ENCODE data around the gene GALNT10.

The GALNT10 gene

DNA sequence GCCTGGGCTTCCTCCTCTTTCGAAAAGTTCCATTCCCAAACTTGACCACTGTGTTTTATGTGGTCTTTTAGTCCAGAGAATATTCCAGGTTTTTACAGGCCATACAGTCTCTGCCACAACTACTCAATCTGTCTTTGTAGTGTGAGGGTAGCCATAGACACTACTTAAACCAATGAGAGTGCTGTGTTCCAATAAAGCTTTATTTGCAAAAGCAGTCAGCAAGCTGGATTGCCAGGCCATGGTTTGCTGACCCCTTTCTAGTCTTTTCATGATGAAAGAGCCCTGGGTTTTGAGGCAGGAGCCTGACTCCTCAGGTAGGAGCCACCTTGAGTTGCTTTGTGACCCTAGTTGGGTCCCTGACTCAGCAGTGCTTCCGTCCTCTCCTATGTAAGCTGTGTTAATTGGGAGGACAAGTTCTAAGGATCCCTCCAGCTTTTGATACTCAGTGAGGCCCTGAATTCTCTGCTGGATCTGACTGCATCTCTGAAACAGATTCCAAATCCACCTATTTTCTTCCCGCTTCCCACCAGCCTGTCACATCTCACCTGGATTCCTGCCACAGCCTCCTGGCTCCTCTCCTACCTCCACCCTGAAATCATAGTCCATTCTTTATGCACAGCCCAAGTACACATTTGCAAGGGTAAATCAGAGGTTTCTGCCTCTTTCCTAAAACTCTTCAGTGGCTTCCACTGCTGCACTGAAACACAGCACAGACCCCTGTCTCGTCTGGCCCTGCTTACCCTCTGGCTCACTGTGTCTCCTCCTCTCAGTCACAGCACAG is 13.5 kb downstream of the GALNT10 start:
- DNase-seq = no peak

DNA sequence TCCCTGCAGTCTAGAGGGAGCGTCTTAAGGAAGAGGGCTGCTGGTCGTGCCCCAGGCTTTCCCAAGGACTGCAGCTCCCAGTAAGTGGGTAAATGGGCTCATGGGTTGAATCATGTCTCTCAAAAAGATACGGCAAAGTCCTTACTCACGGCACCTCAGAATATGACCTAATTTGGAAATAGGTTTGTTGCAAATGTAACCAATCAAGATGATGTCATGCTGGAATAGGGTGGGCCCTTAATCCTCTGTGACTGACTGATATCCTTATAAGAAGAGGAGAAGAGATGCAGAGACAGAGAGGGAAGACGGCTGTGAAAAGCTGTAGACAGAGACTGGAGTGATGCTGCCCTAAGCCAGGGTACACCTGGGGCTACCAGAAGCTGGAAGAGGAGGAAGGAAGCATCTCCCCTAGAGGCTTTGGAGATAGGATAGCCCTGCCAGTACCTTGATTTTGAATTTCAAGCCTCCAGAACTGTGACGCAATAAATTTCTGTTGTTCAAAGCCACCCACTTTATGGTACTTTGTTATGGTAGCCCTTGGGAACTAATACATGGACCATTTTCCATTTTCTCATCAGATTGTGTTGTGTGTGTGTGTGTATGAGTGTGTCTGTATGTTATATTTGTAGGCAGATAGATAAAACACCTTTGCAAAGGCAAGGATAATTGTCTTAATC is 15.0 kb downstream of the GALNT10 start:
- no peak for DNase-seq

DNA sequence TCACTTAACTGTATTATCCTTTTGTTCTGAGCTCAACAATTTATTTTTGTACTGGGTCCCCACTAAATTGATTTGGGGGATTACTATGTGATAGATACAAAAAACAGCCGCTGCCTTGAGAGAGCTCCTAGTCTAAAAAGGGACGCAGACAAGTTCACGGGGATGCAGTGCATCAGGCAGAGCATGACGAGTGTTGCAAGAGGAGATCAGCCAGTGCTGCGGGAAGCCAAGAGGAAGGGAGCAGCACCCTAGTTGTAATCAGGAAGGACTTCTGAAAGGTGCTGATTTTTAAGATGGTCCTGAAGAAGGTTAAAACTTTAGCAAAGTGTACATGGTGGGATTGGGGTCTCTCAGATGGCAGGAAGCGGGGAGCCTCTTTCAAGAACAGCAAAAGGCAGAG is 15.8 kb downstream of the GALNT10 start:
- DNase-seq = peak in 1 of 2 donors; percentile 51

DNA sequence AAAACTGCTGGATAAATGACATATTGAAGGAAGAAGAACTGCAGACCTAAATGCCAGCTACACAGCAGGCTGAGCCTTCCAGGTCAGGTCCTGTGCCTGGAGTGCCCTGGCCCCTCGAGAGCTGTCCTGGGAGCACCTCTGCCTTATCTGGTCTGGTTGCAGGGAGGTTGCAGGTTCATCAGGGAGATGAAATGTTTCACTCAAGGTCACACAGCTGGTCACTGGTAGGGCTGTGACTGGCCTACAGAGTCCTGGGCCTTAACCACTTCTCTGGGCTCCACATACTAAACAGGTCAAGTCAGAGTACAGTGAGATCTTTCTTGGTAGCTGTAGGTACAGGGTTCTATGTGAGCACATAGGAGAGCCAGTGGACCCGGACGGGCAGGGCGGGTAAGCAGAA is 16.7 kb downstream of the GALNT10 start:
- DNase-seq = no peak

DNA sequence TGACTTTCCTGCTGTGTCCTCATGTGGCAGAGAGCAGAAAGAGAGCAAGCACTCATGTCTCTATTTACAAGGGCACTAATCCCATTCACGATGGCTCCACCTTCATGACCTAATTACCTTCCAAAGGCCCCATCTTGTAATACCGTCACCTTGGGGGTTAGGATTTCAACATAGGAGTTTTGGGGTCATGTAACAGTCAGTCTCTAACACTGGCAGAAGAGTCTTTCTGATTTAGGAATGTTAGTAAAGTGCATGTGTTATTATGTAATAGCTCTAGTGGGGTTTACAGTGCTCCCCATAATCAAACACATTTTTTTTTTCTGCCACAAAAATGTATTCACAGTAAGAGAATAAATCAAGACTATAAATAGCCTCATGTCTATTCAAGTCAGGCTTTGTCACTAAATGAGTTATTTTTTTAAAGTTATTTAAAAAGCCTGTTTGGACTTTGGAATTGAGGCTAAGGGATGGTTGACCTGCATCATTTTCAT is 19.1 kb downstream of the GALNT10 start:
- DNase-seq = no peak

DNA sequence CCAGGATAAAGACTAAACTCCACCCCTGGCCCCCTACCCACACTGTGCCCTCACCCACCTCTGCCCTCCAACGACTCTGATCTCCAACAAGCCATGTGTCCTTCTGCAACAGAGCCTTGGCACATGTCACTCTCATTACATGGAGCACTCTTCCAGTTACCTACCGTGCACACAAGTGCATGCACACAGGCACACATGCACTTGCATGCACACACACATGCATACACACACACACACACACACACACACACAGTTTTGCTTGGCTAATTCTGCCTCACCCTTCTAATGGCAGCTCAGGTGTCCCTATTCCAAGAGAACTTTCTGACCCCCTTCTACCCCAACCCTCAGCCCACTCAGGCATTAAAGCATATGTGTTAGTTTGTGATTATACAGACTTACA is 19.6 kb downstream of the GALNT10 start:
- DNase-seq = no peak

DNA sequence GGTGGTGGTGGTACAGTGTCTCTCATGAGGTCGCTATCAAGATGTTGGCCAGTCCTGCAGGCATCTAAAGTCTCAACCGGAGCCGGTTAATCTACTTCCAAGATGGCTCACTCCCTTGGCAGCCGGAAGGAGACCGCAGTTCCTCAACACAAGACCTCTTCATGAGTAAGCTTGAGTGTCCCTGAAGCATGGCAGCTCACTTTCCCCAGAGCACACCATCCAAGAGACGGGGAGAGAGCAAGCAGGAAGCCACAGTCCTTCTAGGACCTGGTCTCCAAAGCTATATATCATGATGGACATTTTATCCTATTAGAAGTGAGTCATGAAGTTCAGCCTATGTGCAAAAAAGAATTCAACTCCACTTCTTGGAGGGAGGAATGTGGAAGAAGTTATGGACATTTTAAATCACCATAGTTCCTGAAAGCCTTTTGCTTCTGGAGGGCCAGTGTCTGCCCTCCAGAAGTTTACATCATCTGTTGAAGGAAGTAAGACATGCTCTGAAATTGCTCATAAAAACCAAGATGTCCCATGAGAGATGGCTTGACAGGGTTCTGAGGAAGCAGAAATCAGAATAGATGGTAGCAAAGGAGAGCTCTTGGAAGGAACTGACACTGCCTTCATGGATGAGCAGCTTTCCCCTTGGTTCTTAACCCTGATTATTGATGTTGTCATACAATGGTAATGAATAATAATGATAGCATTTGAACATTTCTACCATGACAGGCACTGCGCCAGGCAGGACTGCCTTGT is 21.3 kb downstream of the GALNT10 start:
- no peak for DNase-seq

DNA sequence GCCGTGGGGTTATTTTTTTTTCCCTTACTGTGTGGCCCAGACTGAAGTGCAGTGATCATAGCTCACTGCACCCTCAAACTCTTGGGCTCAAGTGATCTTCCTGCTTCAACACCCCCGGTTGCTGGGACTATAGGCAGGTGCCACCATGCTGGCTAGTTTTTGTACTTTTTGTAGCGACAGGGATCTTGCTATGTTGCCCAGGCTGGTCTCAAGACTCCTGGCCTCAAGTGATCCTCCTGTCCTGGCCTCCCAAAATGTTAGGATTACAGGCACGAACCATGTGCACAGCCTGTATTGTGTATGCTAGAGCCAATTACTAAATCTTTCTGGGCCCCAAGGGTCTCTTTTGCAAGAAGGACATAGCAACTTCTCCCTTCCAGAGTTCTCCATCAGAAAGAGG is 23.1 kb downstream of the GALNT10 start:
- no peak for DNase-seq

DNA sequence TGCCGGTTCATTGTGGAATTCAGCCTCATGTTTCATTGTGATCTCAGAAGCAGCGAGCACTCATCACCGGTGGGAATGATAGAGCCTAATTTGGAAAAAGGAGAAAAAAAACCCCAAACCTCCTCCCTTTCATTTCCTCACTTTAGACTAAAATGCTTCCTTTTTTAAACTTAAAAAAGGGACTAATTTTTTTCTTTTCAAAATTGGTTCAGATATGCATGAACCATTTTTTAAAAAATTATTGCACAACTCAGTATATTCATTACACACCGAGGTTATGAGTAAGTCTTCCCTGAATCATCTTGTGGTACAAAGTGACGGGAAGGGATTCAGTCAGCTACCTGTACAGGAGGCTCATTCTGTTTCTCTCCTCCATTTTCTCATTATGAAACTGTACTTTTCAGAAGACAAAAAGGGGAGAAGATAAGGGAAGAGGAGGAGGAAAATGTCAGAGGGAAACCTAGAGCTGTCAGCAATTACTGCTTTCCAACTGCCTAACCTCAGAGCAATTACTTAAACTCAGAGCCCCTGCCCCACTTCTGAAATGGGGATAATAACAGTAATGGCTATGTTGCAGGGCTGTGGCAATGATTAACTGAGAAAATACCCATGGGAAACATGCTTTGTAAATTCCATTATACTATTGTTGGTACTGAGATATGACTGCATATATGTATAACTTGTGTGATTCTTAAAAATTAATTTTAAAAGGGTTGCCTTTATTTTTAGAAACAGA is 24.0 kb downstream of the GALNT10 start:
- DNase-seq = peak; percentile 6 to 23

DNA sequence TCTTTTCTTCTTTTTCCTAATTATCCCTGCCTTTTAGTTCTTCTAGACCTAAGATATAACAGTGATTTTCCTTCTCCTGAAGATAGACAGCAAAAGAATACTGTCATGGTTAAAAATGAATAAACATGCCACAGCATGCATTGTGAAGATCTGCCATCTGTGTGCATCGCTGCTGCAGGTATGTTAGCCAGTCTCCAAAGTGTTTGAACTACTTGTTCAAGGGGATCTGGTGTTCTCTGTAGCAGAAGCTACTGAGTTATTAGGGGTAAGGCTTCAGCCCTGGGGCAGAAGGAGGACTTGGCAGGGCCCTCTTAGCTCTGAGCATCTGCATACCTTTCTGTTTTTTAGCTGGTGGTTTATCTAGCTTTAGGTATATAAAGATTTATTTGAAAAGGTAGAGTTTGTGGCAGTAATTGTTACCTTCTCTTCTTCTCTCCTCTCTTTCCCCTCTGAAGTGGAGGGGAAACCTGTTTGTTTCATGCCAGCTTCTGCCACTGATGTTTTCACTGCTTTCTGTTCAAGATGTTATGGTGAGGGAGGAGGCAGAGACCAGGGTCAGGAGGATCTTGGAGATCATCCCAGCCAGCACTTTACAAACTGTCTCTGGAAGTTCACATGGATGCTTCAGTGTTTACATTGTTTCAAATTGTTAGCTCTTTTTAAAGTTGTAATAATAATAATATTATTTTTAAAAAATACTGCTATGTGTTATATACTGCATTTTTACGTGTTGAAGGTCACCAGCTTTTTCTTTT is 25.2 kb downstream of the GALNT10 start:
- no peak for DNase-seq

DNA sequence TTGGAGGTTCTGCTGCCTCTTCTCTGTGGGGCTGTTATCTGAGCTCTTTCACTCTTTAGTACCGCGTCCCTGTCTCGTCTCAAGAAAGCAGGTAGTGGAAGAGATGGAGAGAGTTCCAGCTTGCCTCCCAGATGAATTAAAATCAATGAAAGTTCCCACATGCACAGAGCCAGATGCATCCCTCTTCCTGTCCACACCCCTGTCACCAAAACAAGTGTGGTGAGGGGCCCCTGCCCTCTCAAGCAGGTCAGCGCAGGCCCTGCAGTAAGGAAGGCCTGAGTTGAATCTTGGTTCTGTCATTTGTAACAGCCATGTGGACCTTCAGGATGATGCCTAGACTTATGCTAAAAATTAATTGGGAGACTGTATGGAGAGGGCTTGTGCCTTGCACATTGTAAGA is 26.9 kb downstream of the GALNT10 start:
- no peak for DNase-seq

DNA sequence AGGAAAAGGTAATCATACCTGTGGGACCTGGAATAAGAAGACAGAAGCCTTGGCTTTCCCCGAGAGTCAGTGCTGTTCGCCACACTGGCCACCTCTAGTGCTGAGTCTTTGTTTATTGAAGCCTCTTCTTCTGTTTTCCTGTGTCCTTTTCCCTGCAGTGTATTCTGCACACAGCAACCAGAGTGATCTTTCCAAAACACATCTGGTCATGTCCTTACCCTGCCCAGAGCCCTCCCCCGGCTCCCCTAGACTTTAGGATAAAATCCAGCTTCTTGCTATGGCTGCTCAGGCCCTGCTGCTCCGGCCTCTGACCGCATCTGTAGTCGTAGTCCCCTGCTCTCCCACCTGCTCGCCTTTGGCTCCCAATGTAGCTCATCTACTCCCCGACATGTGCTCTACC is 28.3 kb downstream of the GALNT10 start:
- no peak for DNase-seq

DNA sequence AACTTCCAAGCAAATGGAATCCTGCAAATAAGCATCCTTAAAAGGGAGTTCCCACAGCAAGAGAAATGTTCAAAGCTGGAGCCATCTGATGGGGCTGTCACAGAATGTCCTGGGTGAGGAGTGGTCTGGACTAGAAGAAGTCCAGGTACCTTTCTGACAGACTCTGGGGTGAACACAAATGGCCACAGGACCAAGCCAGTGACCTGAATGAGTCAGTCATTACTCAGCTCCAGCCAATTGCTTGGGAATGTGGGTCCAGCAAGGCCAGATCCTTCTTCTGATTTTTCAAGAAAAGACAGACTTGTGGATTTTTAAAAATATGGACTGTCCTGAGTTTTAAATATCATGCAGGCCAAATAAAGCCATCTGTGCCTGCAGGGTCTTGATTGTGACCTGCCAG is 30.1 kb downstream of the GALNT10 start:
- no peak for DNase-seq

DNA sequence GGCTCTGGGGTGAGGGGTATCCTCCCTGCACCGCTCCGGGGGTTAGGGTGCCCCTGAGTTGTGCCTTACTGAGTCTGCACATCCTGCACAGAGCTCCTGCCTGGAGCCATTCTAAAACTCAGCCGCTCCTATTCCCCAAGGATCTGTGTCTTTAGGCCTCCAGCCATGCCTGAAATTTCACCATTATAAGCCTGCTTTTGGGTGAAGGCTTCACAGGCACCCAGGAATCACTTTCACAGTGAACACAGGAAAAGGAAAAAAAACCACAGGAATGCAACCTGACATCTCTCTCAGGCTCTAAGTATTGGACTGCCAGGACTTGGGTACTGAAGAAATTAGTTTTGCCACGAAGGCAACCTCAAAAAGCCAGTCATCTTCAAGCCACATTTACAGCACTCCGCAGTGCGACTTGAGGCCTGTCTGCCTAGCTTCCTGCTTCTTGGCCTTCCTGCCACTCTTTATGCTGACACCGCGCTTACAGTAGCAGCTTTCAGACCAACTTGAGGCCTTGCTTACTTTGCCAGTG is 30.9 kb downstream of the GALNT10 start:
- DNase-seq = peak in 1 of 2 donors; percentile 22

DNA sequence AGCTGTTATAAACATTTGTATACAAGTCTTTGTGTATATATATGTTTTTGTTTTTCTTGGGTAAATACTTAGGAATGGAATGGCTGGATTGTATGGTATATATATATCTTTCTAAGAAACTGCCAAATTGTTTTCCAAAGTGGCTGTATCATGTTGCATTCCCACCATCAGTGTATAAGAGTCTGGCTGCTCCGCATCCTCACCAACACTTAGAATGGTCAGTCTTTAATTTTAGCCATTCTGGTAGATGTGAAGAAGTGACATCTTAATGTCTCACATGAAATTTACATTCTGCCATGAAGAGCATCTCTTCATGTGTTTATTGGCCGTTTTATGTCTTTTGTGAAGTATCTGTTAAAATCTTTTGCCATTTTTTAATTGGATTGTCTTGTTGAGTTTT is 31.9 kb downstream of the GALNT10 start:
- DNase-seq = no peak

DNA sequence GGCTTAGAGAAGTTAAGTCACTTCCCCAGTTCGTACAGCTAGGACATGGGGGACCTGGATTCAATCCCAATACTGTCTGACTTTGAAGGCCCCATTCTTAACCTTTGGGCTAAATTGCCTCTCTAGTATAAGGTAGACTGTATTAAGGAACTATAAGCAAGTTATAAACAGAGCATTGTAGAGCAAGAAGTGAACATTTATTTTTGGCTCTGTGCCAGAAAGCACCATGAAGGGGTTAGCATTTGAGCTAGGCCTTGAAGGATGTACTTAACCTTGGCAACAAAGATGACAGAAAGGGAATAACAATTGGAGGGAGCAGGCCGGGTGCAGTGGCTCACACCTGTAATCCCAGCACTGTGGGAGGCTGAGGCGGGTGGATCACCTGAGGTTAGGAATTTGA is 32.8 kb downstream of the GALNT10 start:
- no peak for DNase-seq

DNA sequence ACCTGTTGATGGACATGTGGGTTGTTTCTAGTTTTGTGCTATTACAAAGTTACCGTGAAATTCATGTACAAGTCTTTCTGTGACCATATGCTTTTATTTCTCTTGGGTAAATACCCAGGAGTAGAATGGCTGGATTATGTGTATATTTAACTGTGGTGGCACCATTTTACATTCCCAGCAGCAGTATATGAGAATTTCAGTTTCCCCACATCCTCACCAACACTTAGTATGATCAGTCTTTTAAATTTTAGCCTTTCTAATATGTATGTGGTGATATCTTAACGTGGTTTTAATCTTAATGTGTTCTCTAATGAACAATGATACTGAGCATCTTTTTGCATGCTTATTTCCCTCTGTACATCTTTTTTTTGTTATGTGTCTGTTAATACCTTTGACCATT is 36.6 kb downstream of the GALNT10 start:
- no peak for DNase-seq

DNA sequence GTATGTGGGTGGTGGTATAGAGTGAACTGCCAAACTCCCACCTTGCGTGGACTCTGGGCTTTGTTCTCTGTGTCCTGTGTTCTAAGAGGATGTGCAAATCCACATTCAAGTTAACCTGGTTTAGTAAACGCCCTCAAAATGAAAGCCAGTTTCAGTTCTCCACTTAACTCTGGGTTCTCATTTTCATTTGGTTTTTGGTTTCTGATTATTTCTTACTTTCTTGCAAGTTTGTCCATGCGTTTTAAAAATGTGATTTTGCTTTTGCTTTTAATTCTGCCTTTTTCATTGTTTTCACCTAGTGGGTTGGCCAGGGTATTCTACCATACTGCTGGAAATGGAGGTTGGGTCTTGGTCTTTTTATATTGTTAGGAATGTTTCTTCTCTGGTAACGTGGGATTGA is 38.2 kb downstream of the GALNT10 start:
- no peak for DNase-seq

DNA sequence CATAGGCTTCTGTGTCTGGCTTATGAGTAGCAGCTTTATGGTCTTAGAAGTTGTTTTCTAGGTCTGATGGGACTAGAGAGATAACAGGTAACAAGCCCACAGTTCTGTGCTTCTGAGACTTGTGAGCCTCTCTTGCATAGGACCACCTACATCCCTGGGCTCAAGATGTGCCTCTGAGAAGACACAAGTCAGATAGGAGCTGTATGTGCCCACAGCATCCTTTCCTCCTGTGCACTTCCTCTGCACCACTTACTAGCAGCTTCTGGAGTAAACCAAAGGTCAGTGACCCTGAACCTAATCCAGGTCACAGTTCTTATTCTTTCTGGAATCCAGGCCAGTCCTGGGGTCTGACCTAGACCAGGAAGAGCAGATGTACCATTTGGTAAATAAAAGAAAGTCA is 40.0 kb downstream of the GALNT10 start:
- DNase-seq = no peak

DNA sequence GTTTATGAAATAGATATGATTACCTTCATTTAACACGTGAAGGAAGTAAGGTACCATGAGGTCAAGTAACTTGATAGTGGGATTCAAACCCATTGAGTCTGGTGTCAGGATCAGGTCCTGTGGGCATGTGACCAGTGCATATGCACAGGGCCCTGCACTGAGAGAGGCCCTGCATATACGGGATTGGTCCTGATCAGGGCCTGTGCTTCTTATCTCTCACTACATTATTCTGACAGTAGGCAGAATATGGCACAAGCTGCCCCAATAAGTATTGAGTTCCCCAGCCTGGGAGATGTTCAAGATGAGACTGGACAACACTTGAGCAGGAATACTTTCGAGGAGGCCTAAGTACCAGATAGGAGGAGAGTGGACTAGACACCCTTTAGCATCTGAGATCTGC is 44.0 kb downstream of the GALNT10 start:
- no peak for DNase-seq

DNA sequence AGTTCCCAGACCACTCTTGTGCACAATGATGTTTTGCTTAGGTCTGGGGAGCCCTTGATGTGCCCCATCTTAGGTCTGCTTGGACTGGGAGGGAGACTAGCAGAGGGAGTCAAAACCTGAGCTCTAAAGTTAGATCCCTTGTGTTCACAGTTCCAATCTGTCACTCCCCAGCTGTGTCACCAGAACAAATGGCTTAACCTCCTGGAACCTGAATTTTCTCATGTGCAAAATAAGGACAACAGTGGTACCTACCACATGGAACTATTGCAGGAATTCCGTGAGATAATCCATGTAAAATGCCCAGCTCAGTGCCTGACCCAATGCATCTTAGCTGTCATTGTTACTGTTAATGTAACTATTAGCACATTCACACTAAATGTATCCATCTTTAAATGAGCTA is 45.5 kb downstream of the GALNT10 start:
- DNase-seq = no peak

Data from inflammatory macrophage treated with lipopolysaccharide for 1 hour (primary cell).